Omental fat pad (tissue), 4 donors: Measurements from ENCODE around the gene STARD4. TPM values are rescaled to one million over a fixed set of nuclear protein-coding genes. Genes with fewer than 3 reads are reported as not detected.

Source experiments
- ATAC-seq: fragments of 150-250 bp; one replicate; pipeline ENCODE4 v1.9.1; 2016; ENCODE audit warnings: mild to moderate bottlenecking, moderate library complexity; ENCODE audit not compliant: low FRiP score
- DNase-seq: peaks from one replicate; pipeline ENCODE4 v3.0.0-alpha.2; 2019; ENCODE audit warnings: low spot score
- CTCF ChIP-seq, 3 donors: fragments of 450-650 bp; IDR thresholded peaks; one replicate each; pipeline ENCODE4 v1.5.1; 2016 to 2017; ENCODE audit warnings: antibody characterized with exemption in 3 of 3, mild to moderate bottlenecking in 3 of 3, moderate library complexity in 2 of 3
- total RNA-seq, 4 donors: library from RNA; depleted of rRNA; stranded (reverse); fragments of >200 nt; gene quantifications; one replicate each; pipeline ENCODE4 v1.1.0, GENCODE V29; 2016

Gene STARD4
- total RNA-seq, 4 donors from 2014 or later: 7.3 to 27.3 (median 13.5) TPM

- ATAC-seq (no peak), DNase-seq (no peak)
- no peak for TF ChIP-seq CTCF (IDR thresholded peaks at IDR 0.05)
Measured at GRCh38 chr5:111494355-111494999, 17.9 kb downstream of the STARD4 start.

GRCh38 chr5:111493031-111493430, 19.3 kb downstream of the STARD4 start:
- no peak for TF ChIP-seq CTCF (IDR thresholded peaks at IDR 0.05)
- DNase-seq: no peak
- ATAC-seq: no peak

- no peak for DNase-seq
- ATAC-seq: no peak
- TF ChIP-seq CTCF (IDR thresholded peaks at IDR 0.05): no peak
Measured at GRCh38 chr5:111488353-111488752, 24.0 kb downstream of the STARD4 start.

GRCh38 chr5:111486926-111487325, 25.4 kb downstream of the STARD4 start:
- ATAC-seq: no peak
- TF ChIP-seq CTCF (IDR thresholded peaks at IDR 0.05): no peak
- no peak for DNase-seq

- no peak for TF ChIP-seq CTCF (IDR thresholded peaks at IDR 0.05)
- ATAC-seq (no peak), DNase-seq (no peak)
Measured at GRCh38 chr5:111486055-111486454, 26.3 kb downstream of the STARD4 start.

- ATAC-seq: no peak
- TF ChIP-seq CTCF (IDR thresholded peaks at IDR 0.05): no peak
- no peak for DNase-seq
Measured at GRCh38 chr5:111480346-111480745, 32.0 kb downstream of the STARD4 start.

- no peak for TF ChIP-seq CTCF (IDR thresholded peaks at IDR 0.05)
- no peak for ATAC-seq
- no peak for DNase-seq
Measured at GRCh38 chr5:111478898-111479297, 33.4 kb downstream of the STARD4 start.
